HCT116 (cell line): ENCODE data around the gene AQP6. TPM values are rescaled to one million over a fixed set of nuclear protein-coding genes. Genes with fewer than 3 reads are reported as not detected.

ENCODE experiments used
- ATAC-seq: fragments of 200-7000 bp; cut with Tn5 transposase; 2 replicates; pipeline ENCODE4 v1.9.1; 2020; ENCODE audit warnings: mild to moderate bottlenecking, moderate library complexity
- BruUV-seq: library from RNA; stranded (reverse); fragments of 400-500 nt; replicated peaks from 2 replicates; lab custom pipeline; 2021; lab: Mats Ljungman, UMichigan
- CTCF ChIA-PET: fragments of 300-600 bp; sonication (Branson Sonifier 250); formaldehyde crosslinking; loops from one replicate; lab custom pipeline; 2021; ENCODE audit warnings: antibody characterized with exemption; lab: Charles Lee
- POLR2A ChIA-PET: fragments of 300-600, 350-600 bp; sonication (Branson Sonifier 250); formaldehyde crosslinking; loops from one replicate; lab custom pipeline; 2021; ENCODE audit warnings: antibody characterized with exemption; lab: Charles Lee
- RAD21 ChIA-PET, 2 experiments: fragments of 300-600 bp; sonication (Branson Sonifier 250); formaldehyde crosslinking; loops; one replicate each; lab custom pipeline; 2023; ENCODE audit warnings: low total read pairs in 2 of 2; ENCODE audit not compliant: uncharacterized antibody in 2 of 2, unreplicated experiment in 2 of 2, low non-redundant PET in 1 of 2; lab: Charles Lee
- DNase-seq: peaks from one replicate; pipeline ENCODE4 v3.0.0-alpha.2; 2010; ENCODE audit warnings: low read depth, low spot score
- H2AFZ ChIP-seq: fragments of 200-600 bp; shearing (Covaris generic), sonication (generic); 2 replicates; pipeline ENCODE4 v1.6.1; 2017; ENCODE audit warnings: low read depth, mixed run types, mixed read lengths, antibody characterized with exemption, low read length; ENCODE audit not compliant: poor library complexity, severe bottlenecking
- H3K27ac ChIP-seq: 2 replicates; pipeline ENCODE4 v1.5.1; 2012; ENCODE audit warnings: low read depth, low read length
- H3K27me3 ChIP-seq: fragments of 200-600 bp; sonication (generic); 2 replicates; pipeline ENCODE4 v1.6.1; 2016; ENCODE audit warnings: mixed run types, low read length, mixed read lengths; ENCODE audit not compliant: insufficient read depth
- H3K36me3 ChIP-seq, 2 experiments: fragments of 200-500 bp in 1 of 2; fragments of 200-600 bp in 1 of 2; sonication (Bioruptor generic) in 1 of 2; sonication (generic) in 1 of 2; 2 replicates each; pipeline versions ENCODE4 v1.5.1 to v1.6.1; 2014 to 2016; ENCODE audit warnings: low read length in 2 of 2, inconsistent platforms in 1 of 2, mixed read lengths in 1 of 2, mixed run types in 1 of 2; ENCODE audit not compliant: insufficient read depth in 2 of 2, control insufficient read depth in 1 of 2
- H3K4me1 ChIP-seq, 2 experiments: fragments of 200-600 bp in 1 of 2; sonication (generic) in 1 of 2; 2 replicates each; pipeline versions ENCODE4 v1.5.1 to v1.6.1; 2012 to 2017; ENCODE audit warnings: low read length in 2 of 2, inconsistent platforms in 1 of 2, mild to moderate bottlenecking in 1 of 2, mixed read lengths in 1 of 2, mixed run types in 1 of 2, moderate library complexity in 1 of 2; ENCODE audit not compliant: insufficient read depth in 2 of 2, control insufficient read depth in 1 of 2
- H3K4me2 ChIP-seq: fragments of 200-600 bp; sonication (generic); 2 replicates; pipeline ENCODE4 v1.6.1; 2017; ENCODE audit warnings: mixed run types, low read length, mixed read lengths
- H3K4me3 ChIP-seq, 2 experiments: fragments of 200-600 bp in 1 of 2; sonication (generic) in 1 of 2; replicated peaks in 1 of 2; 2 replicates each; pipeline ENCODE4 v1.5.1; 2011 to 2016; ENCODE audit warnings: low read length in 2 of 2, control low read depth in 1 of 2, low read depth in 1 of 2, mild to moderate bottlenecking in 1 of 2, mixed read lengths in 1 of 2, mixed run types in 1 of 2
- H3K79me2 ChIP-seq: fragments of 200-600 bp; sonication (generic); 2 replicates; pipeline ENCODE4 v1.6.1; 2017; ENCODE audit warnings: mild to moderate bottlenecking, mixed run types, low read length, moderate library complexity, mixed read lengths; ENCODE audit not compliant: insufficient read depth
- H3K9ac ChIP-seq: fragments of 200-600 bp; sonication (generic); 2 replicates; pipeline ENCODE4 v1.6.1; 2016; ENCODE audit warnings: low read length, mixed read lengths
- H3K9me2 ChIP-seq: fragments of 200-600 bp; sonication (generic), shearing (Covaris generic); 2 replicates; pipeline ENCODE4 v1.6.1; 2017; ENCODE audit warnings: mixed run types, mild to moderate bottlenecking, moderate library complexity; ENCODE audit not compliant: insufficient read depth
- H3K9me3 ChIP-seq, 2 experiments: fragments of 200-500 bp in 1 of 2; fragments of 200-600 bp in 1 of 2; sonication (Bioruptor generic) in 1 of 2; sonication (generic) in 1 of 2; 2 replicates each; pipeline ENCODE4 v1.6.1; 2014 to 2017; ENCODE audit warnings: low read length in 2 of 2, mixed read lengths in 2 of 2, inconsistent platforms in 1 of 2, low read depth in 1 of 2, mild to moderate bottlenecking in 1 of 2, mixed run types in 1 of 2, moderate library complexity in 1 of 2; ENCODE audit not compliant: control insufficient read depth in 1 of 2, insufficient read depth in 1 of 2
- H4K20me1 ChIP-seq: fragments of 200-600 bp; sonication (generic), shearing (Covaris generic); 2 replicates; pipeline ENCODE4 v1.6.1; 2017; ENCODE audit warnings: mixed run types, mild to moderate bottlenecking, moderate library complexity; ENCODE audit not compliant: insufficient read depth
- CBX3 ChIP-seq: IDR thresholded peaks from 2 replicates; pipeline ENCODE4 v1.6.1; 2012; ENCODE audit warnings: low read depth
- CEBPB ChIP-seq: IDR thresholded peaks from 2 replicates; pipeline ENCODE4 v1.6.1; 2012; ENCODE audit warnings: low read depth
- ELF1 ChIP-seq: IDR thresholded peaks from 2 replicates; pipeline ENCODE4 v1.6.1; 2012; ENCODE audit warnings: low read depth, borderline replicate concordance
- EZH2 ChIP-seq: fragments of 200-600 bp; sonication (generic); IDR thresholded peaks from 2 replicates; pipeline ENCODE4 v1.6.1; 2017; ENCODE audit warnings: antibody characterized with exemption, mixed run types
- EZH2phosphoT487 ChIP-seq: fragments of 200-600 bp; IDR thresholded peaks from 2 replicates; pipeline ENCODE4 v1.6.1; 2018; ENCODE audit warnings: antibody characterized with exemption, borderline replicate concordance
- FOSL1 ChIP-seq: IDR thresholded peaks from 2 replicates; pipeline ENCODE4 v1.6.1; 2012; ENCODE audit warnings: low read depth
- JUND ChIP-seq: IDR thresholded peaks from 2 replicates; pipeline ENCODE4 v1.6.1; 2012
- RAD21 ChIP-seq: IDR thresholded peaks from 2 replicates; pipeline ENCODE4 v1.6.1; 2012; ENCODE audit warnings: low read depth, mild to moderate bottlenecking
- SIN3A ChIP-seq: IDR thresholded peaks from 2 replicates; pipeline ENCODE4 v1.6.1; 2012; ENCODE audit warnings: low read depth
- SP1 ChIP-seq: IDR thresholded peaks from 2 replicates; pipeline ENCODE4 v1.6.1; 2012; ENCODE audit warnings: low read depth
- SRF ChIP-seq: IDR thresholded peaks from 2 replicates; pipeline ENCODE4 v1.6.1; 2012; ENCODE audit warnings: low read depth
- YY1 ChIP-seq: IDR thresholded peaks from 2 replicates; pipeline ENCODE4 v1.6.1; 2011; ENCODE audit warnings: low read length, low read depth, moderate library complexity, mild to moderate bottlenecking; ENCODE audit not compliant: insufficient replicate concordance; ENCODE audit errors: extremely low read depth
- ZFX ChIP-seq: fragments of 450-650 bp; IDR thresholded peaks from 2 replicates; pipeline ENCODE4 v1.6.1; 2017
- ZNF274 ChIP-seq: fragments of 200-500 bp; sonication (Bioruptor generic); IDR thresholded peaks from 2 replicates; pipeline ENCODE4 v1.6.1; 2014; ENCODE audit warnings: mild to moderate bottlenecking, low read depth, low read length, inconsistent platforms
- intact Hi-C: fragments of 100-400 bp; cut with micrococcal nuclease; formaldehyde crosslinking; loops from 2 replicates; pipeline ENCODE4 v1.10.0; 2022
- total RNA-seq: library from RNA; stranded (reverse); gene quantifications from one replicate; pipeline ENCODE4 v1.2.1, GENCODE V29; 2021; ENCODE audit not compliant: unreplicated experiment
- TF ChIP-seq, protein P1 (sequence below): IDR thresholded peaks from 2 replicates; pipeline ENCODE4 v1.6.1; 2012; ENCODE audit warnings: low read depth
- TF ChIP-seq, protein P2 (sequence below): IDR thresholded peaks from 2 replicates; pipeline ENCODE4 v1.6.1; 2011; ENCODE audit warnings: mild to moderate bottlenecking, low read length, moderate library complexity; ENCODE audit not compliant: insufficient replicate concordance; ENCODE audit errors: extremely low read depth
- TF ChIP-seq, protein P3 (sequence below): IDR thresholded peaks from 2 replicates; pipeline ENCODE4 v1.6.1; 2012

The AQP6 gene
- total RNA-seq, 1 experiment from 2014 or later = not detected

DNA sequence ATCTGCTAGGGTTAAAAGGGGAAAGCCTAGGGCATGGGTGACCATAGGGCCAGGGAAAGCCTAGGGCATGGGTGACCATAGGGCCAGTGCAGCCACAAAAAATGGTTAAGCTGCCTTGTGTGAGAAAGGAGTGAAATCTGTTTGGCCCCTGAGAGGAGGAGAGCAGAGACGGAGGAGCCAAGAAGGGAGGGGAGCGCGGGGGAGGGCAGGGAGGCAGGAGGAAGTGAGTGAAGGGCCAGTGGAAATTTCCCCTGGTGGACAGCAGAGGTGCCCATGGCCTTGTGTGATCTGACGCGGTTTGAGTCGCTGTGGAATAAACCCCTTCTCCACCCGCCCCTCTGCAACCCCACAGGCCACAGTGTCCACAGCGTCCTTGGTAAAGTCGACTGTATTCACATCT, 618 bp upstream of the AQP6 start:
- CTCF ChIA-PET = interaction anchor here (1.0 to 1.3 kb wide), 2 partner anchors 27 to 67 kb away, joined by 3 read pairs; no protein-coding TSS in a partner anchor
- intact Hi-C loops = no loop called here
- no peak overlapping the region for H3K4me2 ChIP-seq

DNA sequence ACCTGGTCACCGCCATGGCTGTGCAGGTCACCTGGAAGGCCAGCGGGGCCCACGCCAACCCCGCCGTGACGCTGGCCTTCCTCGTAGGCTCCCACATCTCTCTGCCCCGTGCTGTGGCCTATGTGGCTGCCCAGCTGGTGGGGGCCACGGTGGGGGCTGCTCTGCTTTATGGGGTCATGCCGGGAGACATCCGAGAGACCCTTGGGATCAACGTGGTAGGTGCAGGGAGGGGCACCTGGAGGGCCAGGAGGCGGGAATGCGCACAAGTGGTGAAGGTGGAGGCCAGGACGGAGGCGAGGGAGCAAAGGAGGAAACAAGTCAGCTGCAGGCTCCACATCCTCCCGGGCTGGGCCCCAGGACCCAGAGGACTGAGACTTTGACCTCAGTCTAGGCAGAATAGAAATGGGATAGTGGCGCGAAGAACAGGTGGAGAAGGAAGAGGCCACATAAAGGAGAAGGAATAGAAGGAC, 649 bp downstream of the AQP6 start:
- no peak for TF ChIP-seq EZH2
- TF ChIP-seq JUND = no peak
- no peak for TF ChIP-seq SRF
- TF ChIP-seq ELF1 = no peak
- no peak for TF ChIP-seq RAD21
- no peak for TF ChIP-seq CEBPB
- TF ChIP-seq, protein P1, sequence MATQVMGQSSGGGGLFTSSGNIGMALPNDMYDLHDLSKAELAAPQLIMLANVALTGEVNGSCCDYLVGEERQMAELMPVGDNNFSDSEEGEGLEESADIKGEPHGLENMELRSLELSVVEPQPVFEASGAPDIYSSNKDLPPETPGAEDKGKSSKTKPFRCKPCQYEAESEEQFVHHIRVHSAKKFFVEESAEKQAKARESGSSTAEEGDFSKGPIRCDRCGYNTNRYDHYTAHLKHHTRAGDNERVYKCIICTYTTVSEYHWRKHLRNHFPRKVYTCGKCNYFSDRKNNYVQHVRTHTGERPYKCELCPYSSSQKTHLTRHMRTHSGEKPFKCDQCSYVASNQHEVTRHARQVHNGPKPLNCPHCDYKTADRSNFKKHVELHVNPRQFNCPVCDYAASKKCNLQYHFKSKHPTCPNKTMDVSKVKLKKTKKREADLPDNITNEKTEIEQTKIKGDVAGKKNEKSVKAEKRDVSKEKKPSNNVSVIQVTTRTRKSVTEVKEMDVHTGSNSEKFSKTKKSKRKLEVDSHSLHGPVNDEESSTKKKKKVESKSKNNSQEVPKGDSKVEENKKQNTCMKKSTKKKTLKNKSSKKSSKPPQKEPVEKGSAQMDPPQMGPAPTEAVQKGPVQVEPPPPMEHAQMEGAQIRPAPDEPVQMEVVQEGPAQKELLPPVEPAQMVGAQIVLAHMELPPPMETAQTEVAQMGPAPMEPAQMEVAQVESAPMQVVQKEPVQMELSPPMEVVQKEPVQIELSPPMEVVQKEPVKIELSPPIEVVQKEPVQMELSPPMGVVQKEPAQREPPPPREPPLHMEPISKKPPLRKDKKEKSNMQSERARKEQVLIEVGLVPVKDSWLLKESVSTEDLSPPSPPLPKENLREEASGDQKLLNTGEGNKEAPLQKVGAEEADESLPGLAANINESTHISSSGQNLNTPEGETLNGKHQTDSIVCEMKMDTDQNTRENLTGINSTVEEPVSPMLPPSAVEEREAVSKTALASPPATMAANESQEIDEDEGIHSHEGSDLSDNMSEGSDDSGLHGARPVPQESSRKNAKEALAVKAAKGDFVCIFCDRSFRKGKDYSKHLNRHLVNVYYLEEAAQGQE = no peak
- TF ChIP-seq FOSL1 = no peak
- TF ChIP-seq, protein P2, sequence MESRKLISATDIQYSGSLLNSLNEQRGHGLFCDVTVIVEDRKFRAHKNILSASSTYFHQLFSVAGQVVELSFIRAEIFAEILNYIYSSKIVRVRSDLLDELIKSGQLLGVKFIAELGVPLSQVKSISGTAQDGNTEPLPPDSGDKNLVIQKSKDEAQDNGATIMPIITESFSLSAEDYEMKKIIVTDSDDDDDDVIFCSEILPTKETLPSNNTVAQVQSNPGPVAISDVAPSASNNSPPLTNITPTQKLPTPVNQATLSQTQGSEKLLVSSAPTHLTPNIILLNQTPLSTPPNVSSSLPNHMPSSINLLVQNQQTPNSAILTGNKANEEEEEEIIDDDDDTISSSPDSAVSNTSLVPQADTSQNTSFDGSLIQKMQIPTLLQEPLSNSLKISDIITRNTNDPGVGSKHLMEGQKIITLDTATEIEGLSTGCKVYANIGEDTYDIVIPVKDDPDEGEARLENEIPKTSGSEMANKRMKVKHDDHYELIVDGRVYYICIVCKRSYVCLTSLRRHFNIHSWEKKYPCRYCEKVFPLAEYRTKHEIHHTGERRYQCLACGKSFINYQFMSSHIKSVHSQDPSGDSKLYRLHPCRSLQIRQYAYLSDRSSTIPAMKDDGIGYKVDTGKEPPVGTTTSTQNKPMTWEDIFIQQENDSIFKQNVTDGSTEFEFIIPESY = no peak
- no peak for TF ChIP-seq ZNF274
- no peak for TF ChIP-seq SIN3A
- no peak for TF ChIP-seq ZFX
- TF ChIP-seq, protein P3, sequence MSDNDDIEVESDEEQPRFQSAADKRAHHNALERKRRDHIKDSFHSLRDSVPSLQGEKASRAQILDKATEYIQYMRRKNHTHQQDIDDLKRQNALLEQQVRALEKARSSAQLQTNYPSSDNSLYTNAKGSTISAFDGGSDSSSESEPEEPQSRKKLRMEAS = no peak
- TF ChIP-seq YY1 = no peak
- TF ChIP-seq, all 23 proteins: peak for 0
- H3K27ac ChIP-seq = no peak overlapping the region
- ChIA-PET CTCF (no interaction called here), POLR2A (no interaction called here), RAD21 (no interaction called here)
- 0 out of 2 replicates have a peak, but pooled peaks cover 5% of the 10 kb centered on the region for H3K27me3 ChIP-seq
- DNase-seq = no peak
- H3K9me3 ChIP-seq = no peaks in the 10 kb centered on the region
- ATAC-seq = no peak
- intact Hi-C loops = no loop called here
- no peaks in the 10 kb centered on the region for H4K20me1 ChIP-seq
- BruUV-seq = no TSS peak
- H2AFZ ChIP-seq = no peak overlapping the region
- H3K4me1 ChIP-seq = no peaks in the 10 kb centered on the region
- no peaks in the 10 kb centered on the region for H3K79me2 ChIP-seq
- no peak overlapping the region for H3K4me3 ChIP-seq
- H3K36me3 ChIP-seq = no peaks in the 10 kb centered on the region
- H3K9ac ChIP-seq = no peak overlapping the region
- H3K4me2 ChIP-seq = no peak overlapping the region
- no peaks in the 10 kb centered on the region for H3K9me2 ChIP-seq

More for the DNA sequence above, 618 bp upstream of the AQP6 start:
- BruUV-seq = no TSS peak
- no peak overlapping the region for H3K9ac ChIP-seq
- H3K36me3 ChIP-seq = no peaks in the 10 kb centered on the region
- no peak for ATAC-seq
- RAD21 ChIA-PET = no interaction called here
- no peaks in the 10 kb centered on the region for H3K79me2 ChIP-seq
- H3K4me3 ChIP-seq = no peak overlapping the region
- H3K4me1 ChIP-seq = peaks cover 0 to 9% of the 10 kb centered on the region in 2 experiments; a peak in 2 of 4 replicates
- POLR2A ChIA-PET = no interaction called here
- no peak for TF ChIP-seq CBX3
- TF ChIP-seq EZH2phosphoT487 = no peak
- TF ChIP-seq SP1 = no peak
- no peak for TF ChIP-seq FOSL1
- 0 out of 2 replicates have a peak, but pooled peaks cover 5% of the 10 kb centered on the region for H3K27me3 ChIP-seq
- H2AFZ ChIP-seq = no peak overlapping the region
- no peaks in the 10 kb centered on the region for H3K9me3 ChIP-seq
- DNase-seq = no peak
- H3K9me2 ChIP-seq = no peaks in the 10 kb centered on the region
- no peak overlapping the region for H3K27ac ChIP-seq
- H4K20me1 ChIP-seq = no peaks in the 10 kb centered on the region
